Measurements from ENCODE around the gene PLOD2.

The PLOD2 gene

DNA sequence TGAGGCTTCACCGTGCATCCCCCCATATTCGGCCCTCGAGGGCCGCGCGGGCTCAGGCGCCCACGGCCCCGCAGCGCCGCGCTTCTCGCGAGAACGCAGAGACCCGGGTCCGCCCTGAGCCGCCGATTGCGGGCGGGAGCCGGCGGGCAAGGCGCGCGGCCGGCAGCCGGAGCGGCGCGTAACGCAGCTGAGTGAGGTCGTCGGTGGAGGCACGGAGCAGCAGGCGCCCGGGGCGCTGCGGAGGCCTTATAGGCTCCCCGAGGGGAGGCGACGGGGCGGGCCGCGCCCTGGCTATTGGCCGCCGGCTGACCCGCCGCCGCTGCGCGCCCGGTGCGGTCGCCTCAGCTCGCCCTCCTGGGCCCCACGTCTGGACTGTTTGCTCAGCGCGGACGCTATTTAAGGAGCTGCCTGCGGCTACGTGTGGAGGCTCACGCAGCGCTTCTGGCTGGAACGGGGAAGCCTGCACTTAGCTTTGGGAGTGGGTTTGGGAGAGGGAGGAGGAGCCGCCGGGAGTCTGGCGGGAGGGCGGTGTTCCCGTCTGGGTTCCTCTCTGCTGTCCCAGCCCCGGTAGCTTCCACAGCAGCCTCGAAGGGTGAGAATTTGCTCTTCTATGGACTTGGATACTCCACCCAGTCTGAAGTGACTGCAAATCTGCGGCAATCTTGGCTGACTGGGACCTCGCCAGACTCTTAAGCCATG is at the start of gene PLOD2:
PLOD2 (minus strand) TSS at position 221 of the 699 bp plus-strand sequence; CDS start at position 26, 195 bp downstream.
- H3K9me3 Mint-ChIP-seq, result no peaks in the 10 kb centered on the region
- ATAC-seq (replicated peaks) (peak; percentile 76 to 78), DNase-seq (peak; percentile 4)
- no peaks in the 10 kb centered on the region for H3K36me3 Mint-ChIP-seq
- H3K27me3 Mint-ChIP-seq, result peaks cover 36 to 51% of the 10 kb centered on the region in 2 donors
- H3K4me1 Mint-ChIP-seq, result peaks cover 7 to 10% of the 10 kb centered on the region in 2 donors
- H3K4me3 Mint-ChIP-seq, result peak within 1 kb of the TSS; percentile 61 to 73
- H3K27ac Mint-ChIP-seq, result no peak within 1 kb of the TSS

DNA sequence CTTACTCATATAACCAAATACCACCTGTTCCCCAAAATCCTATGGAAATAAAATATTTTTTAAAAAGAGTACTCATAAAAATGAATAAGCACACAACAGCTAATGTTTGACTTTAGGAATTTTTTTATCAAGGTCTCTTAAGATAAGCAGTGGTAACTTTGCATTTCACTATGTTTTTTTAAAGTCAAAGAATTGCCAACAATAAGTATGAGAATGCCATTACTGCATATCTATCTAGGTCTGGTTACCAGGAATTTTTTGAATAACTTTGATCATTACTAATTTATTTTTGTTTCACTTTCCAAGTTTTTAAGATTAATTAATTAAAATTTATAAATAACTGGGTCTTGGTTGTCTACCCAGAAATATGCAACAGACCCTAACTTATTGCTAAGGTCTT is 48.4 kb upstream of the PLOD2 start:
- Mint-ChIP-seq H3K4me1 (no peaks in the 10 kb centered on the region), H3K27me3 (no peaks in the 10 kb centered on the region), H3K9me3 (no peaks in the 10 kb centered on the region), H3K4me3 (no peak overlapping the region), H3K36me3 (no peaks in the 10 kb centered on the region), H3K27ac (no peak overlapping the region)
- DNase-seq (no peak), ATAC-seq (replicated peaks) (no peak)

DNA sequence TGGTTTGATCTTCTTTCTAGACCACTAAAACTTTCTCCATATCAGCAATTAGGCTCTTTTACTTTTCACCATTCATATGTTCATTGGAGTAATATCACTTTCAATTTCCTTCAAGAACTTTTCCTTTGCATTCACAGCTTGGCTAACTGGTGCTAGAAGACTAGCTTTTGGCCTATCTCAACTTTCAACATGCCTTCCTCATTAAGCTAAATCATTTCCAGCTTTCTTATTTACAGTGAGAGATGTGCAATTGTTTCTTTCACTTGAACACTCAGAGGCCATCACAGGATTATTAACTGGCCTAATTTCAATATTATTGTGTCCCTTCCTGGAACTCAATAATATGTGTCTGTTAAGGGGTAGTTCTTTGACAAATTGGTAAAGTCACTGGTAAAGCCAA is 42.8 kb upstream of the PLOD2 start:
- DNase-seq (no peak), ATAC-seq (replicated peaks) (no peak)
- H3K4me3 Mint-ChIP-seq, result no peak overlapping the region
- H3K36me3 Mint-ChIP-seq, result no peaks in the 10 kb centered on the region
- no peak overlapping the region for H3K27ac Mint-ChIP-seq
- H3K27me3 Mint-ChIP-seq, result no peaks in the 10 kb centered on the region
- no peaks in the 10 kb centered on the region for H3K9me3 Mint-ChIP-seq
- no peaks in the 10 kb centered on the region for H3K4me1 Mint-ChIP-seq

DNA sequence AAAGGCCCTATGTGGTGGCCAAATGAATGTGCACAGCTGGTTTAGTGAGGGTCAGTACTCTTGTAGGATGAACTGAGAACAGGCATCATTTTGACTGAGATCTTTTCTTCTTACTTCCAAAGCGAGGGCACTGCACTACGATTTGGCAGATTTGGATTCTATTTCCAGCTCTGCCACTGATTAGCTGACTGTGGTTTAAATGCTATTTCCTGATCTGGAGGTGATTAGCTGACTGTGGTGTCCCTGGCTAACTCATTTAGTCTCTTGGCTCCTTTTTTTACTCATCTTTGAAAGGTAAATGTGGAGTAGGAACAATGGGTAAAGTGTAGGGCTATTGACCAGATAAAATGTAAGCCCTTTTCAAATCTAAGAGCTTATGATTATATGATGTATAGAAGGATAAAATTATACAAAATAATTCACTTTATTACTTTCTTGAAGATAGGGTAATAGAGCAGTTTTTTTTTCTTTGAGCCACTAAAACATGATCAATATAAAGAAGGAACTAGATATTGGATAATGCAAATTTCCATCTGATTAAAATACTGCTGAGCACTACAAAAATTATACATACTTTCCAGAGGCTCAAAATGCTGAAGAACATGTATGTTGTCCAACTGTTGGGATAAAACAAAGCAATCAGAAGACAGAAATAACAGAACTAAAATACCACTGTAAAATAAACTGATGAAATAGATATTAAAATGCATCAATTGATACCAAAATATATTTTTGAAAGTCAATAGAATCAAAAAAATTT is 39.7 kb upstream of the PLOD2 start:
- no peaks in the 10 kb centered on the region for H3K4me1 Mint-ChIP-seq
- H3K4me3 Mint-ChIP-seq, result no peak overlapping the region
- no peak for ATAC-seq (replicated peaks)
- H3K27ac Mint-ChIP-seq, result no peak overlapping the region
- no peak for DNase-seq
- no peaks in the 10 kb centered on the region for H3K9me3 Mint-ChIP-seq
- no peaks in the 10 kb centered on the region for H3K27me3 Mint-ChIP-seq
- no peaks in the 10 kb centered on the region for H3K36me3 Mint-ChIP-seq

DNA sequence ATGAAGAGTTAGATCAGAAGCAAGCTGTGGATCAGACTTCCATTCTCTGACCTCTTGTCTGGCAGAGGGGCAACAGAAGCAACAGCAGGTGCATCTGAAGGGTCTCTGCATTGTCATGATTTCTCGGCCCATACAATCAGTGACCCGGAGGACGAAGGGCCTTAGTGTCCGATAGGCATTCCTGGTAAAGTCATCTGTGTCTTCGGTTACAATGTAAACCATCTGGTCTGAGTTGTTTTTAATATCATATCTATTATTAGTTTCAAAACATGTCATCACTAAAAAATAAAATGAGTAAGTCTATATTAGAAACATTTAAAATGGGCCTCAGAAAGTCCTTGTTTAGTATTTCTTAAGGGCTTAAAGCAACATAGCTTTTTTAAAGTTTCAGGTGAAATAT is 38.8 kb upstream of the PLOD2 start:
- no peaks in the 10 kb centered on the region for H3K27me3 Mint-ChIP-seq
- ATAC-seq (replicated peaks) (no peak), DNase-seq (no peak)
- no peak overlapping the region for H3K27ac Mint-ChIP-seq
- no peaks in the 10 kb centered on the region for H3K4me1 Mint-ChIP-seq
- H3K9me3 Mint-ChIP-seq, result no peaks in the 10 kb centered on the region
- no peaks in the 10 kb centered on the region for H3K36me3 Mint-ChIP-seq
- no peak overlapping the region for H3K4me3 Mint-ChIP-seq

DNA sequence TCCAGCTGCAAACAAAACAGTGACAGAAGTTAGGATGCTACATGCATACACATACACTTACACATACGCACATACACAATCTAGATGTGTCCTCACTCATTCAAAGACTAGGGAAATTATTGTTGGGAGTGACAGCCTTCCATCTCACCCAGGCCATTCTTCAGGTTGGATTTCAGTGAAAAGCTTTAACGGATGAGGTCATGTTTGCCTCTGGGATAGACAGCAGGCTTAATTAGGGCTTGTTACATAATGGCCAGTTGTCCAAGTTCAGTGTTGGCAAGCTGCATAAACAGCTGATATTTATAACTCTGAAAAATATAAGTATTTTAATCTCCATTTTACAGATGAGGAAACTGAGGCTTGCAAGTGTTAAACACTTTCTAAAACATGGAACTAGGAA is 35.8 kb upstream of the PLOD2 start:
- no peaks in the 10 kb centered on the region for H3K36me3 Mint-ChIP-seq
- DNase-seq (no peak), ATAC-seq (replicated peaks) (no peak)
- H3K27ac Mint-ChIP-seq, result no peak overlapping the region
- no peaks in the 10 kb centered on the region for H3K9me3 Mint-ChIP-seq
- no peaks in the 10 kb centered on the region for H3K27me3 Mint-ChIP-seq
- no peaks in the 10 kb centered on the region for H3K4me1 Mint-ChIP-seq
- no peak overlapping the region for H3K4me3 Mint-ChIP-seq

DNA sequence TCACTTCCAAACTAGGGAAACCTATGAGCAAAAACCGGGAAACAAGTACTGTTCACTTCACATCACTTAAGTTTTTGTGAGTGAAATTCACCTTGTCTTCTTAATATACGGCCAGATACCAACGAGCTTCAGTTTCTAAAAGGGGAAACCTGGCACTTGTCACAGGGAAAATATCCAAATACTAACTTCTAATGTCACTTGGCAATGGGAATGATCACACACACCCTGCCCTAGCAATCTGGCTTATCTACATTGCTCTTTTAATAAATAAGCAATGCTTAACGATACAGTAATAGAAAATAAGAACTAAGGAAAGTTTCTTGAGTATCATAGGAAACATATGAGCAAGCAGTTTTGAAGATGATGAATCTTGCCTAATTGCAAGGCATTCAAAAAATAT is 34.6 kb upstream of the PLOD2 start:
- Mint-ChIP-seq H3K4me1 (no peaks in the 10 kb centered on the region), H3K4me3 (no peak overlapping the region), H3K36me3 (no peaks in the 10 kb centered on the region), H3K27ac (no peak overlapping the region), H3K27me3 (no peaks in the 10 kb centered on the region), H3K9me3 (no peaks in the 10 kb centered on the region)
- no peak for DNase-seq
- no peak for ATAC-seq (replicated peaks)

DNA sequence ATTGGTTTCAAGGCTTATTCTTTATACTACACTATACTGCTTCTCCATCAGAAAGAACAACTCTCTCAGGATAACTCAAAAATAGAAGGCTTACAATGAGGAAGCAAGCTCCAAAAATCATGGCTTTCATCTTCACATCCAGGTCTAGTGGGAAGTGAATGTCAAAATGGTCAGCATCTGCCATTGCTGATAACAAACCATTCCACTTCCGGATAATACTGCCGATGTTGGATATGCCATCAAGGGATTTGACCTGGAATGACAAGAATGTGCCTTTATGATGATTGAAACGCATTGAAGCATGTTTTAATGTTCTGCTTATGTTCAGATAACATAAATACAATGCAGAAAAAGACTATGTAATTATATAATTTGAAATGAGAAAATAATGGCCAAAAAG is 34.0 kb upstream of the PLOD2 start:
- no peaks in the 10 kb centered on the region for H3K27me3 Mint-ChIP-seq
- DNase-seq, result no peak
- H3K4me1 Mint-ChIP-seq, result no peaks in the 10 kb centered on the region
- no peak overlapping the region for H3K4me3 Mint-ChIP-seq
- H3K27ac Mint-ChIP-seq, result no peak overlapping the region
- no peaks in the 10 kb centered on the region for H3K36me3 Mint-ChIP-seq
- no peak for ATAC-seq (replicated peaks)
- H3K9me3 Mint-ChIP-seq, result no peaks in the 10 kb centered on the region

DNA sequence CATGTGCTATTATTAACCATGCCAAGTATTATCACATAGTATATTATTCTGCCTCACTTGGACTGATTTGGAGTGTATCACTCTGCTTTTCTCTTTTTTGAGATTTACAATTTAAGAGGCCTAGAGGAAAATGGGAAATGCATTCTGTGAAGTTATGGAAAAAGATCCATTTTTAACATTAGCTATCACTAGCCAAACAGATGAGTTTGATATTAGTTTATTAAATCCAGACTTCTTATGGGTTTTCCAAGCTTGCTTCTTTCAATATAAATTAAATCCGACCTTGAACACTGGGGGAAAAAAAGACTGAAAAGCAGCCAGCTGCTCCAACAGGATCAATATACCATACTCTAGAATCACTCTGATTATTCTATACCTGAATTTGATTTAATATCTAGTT is 30.1 kb upstream of the PLOD2 start:
- H3K4me3 Mint-ChIP-seq, result no peak overlapping the region
- no peaks in the 10 kb centered on the region for H3K4me1 Mint-ChIP-seq
- H3K27ac Mint-ChIP-seq, result no peak overlapping the region
- H3K27me3 Mint-ChIP-seq, result peaks cover 0 to under 1% of the 10 kb centered on the region in 2 donors
- DNase-seq, result no peak
- no peaks in the 10 kb centered on the region for H3K9me3 Mint-ChIP-seq
- no peaks in the 10 kb centered on the region for H3K36me3 Mint-ChIP-seq
- no peak for ATAC-seq (replicated peaks)

DNA sequence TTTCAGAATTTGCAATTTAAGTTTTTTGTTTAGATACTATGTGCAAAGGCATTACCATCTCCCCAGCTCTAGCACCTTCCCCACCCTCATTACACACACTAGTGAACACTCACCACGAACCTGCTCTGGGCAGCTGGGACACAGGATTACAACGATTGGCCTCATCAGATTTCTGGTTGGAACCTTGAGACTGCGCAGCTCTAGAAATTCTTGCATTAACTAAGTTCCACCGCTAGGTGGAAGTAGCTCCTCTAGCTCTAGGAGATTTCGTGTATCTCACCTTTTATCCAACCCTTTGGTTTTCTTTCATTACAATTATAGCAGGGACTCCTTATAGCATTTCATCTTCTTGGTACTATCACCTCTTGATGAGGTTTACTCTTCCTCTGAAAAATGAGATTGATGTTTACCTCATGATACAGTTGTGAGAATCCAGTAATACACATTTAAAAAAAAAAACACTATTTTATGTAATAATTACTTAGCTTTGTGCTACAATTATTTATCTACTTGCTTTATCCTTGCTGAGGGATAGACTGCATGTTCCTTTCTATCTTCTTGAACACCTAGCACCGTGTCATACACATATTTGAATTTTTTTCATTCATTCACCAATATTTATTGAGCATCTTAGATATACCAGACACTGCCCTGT is 28.7 kb upstream of the PLOD2 start:
- Mint-ChIP-seq H3K9me3 (no peaks in the 10 kb centered on the region), H3K27ac (no peak overlapping the region), H3K4me1 (no peaks in the 10 kb centered on the region), H3K36me3 (no peaks in the 10 kb centered on the region), H3K4me3 (no peak overlapping the region), H3K27me3 (peaks cover 0 to 5% of the 10 kb centered on the region in 2 donors)
- ATAC-seq (replicated peaks) (peak; percentile 76 to 79), DNase-seq (no peak)

DNA sequence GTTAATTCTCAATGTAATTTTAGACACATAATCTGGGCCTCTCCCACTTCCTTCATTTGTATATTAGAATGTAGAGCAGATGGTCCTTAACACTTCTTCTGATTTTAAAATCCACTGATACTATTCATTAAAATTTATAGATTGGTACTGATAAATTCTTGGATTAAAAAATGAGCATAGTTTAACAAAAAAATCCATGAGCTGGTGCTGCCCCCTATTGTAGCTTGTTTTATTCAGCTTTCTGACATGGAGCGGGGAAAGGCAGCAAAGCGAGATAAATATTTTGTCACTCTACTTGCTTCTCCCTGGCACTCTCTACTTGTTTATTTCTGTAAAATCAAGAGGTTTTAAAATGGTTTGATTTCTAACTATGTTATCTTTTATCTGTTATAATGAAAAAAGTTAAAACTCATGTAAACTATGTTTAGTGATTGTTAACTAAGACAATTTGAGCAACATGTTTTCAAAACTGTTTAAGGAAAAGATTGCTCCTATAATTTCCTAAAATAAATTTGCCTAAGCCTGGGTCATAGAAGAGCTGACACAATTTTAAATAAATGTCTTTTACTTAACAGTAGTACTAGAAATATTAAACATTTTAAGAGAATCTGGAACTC is 26.5 kb upstream of the PLOD2 start:
- Mint-ChIP-seq H3K9me3 (no peaks in the 10 kb centered on the region), H3K27ac (no peak overlapping the region), H3K27me3 (peaks cover 4 to 5% of the 10 kb centered on the region in 2 donors), H3K36me3 (no peaks in the 10 kb centered on the region), H3K4me1 (no peaks in the 10 kb centered on the region), H3K4me3 (no peak overlapping the region)
- DNase-seq, result no peak
- no peak for ATAC-seq (replicated peaks)

DNA sequence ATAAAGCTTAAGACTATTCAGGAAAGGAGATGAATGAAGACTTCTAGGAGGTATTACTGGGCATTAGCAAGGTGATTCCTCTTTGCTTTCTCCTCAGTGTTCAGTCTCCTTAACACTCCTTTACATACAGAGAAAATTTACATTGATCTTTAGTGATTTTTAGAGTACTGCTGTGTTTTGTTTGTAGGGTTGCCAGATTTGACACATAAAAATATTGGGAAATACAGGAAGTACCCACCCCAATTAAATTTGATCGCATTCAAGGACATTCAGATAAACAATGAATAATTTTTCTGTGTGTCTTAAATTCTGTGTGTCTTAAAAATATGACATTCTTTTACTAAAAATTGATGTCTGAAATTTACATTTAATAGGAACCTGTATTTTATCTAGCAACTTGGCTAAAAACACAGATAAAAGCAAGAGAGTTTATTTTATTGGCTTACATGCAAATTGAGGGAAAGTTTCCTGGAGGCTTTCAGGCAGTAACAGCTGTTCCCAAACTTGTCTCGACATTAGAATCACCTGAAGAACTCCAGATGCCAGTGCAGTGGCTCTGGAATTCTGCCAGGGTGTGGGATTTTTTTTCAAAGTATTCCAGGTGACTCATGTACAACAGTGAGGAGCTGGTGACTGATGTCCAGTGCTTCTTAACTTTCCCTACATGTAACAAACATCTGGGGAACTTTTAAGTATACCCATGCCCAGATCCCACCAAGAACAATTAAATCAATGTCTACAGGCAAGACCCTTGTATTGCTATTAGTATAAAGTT is 23.4 kb upstream of the PLOD2 start:
- H3K4me3 Mint-ChIP-seq, result no peak overlapping the region
- H3K27ac Mint-ChIP-seq, result no peak overlapping the region
- no peaks in the 10 kb centered on the region for H3K36me3 Mint-ChIP-seq
- H3K27me3 Mint-ChIP-seq, result peaks cover 4 to 5% of the 10 kb centered on the region in 2 donors
- peaks cover 0 to 2% of the 10 kb centered on the region in 2 donors for H3K9me3 Mint-ChIP-seq
- no peak for DNase-seq
- H3K4me1 Mint-ChIP-seq, result no peaks in the 10 kb centered on the region
- no peak for ATAC-seq (replicated peaks)

DNA sequence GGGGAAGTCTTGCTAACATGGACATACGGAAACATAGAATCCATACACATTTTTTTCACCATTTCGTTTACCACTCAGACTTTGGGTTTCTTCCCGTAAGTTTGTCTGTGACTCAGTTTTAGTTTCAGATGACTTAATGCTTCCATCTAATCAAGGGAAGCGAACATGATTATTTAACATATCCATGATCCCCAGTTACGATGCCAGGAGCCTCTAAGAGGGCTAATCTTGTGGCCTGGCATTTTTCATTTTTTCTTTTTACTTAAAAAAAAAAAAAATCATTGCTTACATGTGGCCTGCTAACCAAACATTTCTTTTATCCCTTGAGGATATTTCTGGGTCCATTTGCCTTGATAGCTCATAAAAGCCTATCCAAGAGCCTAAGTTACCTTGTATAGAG is 20.2 kb upstream of the PLOD2 start:
- Mint-ChIP-seq H3K36me3 (no peaks in the 10 kb centered on the region), H3K9me3 (peaks cover 0 to 2% of the 10 kb centered on the region in 2 donors), H3K4me1 (no peaks in the 10 kb centered on the region), H3K4me3 (no peak overlapping the region), H3K27ac (no peak overlapping the region), H3K27me3 (peaks cover 4 to 9% of the 10 kb centered on the region in 2 donors)
- no peak for ATAC-seq (replicated peaks)
- no peak for DNase-seq

DNA sequence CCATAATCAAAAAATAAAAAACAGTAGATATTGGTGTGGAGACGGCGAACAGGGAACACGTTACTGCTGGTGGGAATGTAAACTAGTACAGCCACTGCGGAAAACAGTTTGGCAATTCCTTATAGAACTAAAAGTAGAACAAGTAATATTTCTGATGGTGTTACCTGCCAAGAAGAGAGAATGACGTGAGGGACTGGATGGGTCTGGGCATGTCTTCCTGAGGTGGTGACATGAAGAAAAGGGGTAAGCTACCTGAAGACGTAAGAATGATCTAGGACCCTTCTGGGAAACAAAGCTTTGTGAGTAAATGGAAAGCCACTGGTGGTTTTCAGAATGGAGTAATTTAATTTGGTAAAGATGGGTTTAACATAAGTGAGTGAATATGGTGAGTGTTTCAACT is 19.4 kb upstream of the PLOD2 start:
- Mint-ChIP-seq H3K27me3 (peaks cover 4% of the 10 kb centered on the region in 2 donors), H3K4me1 (no peaks in the 10 kb centered on the region), H3K9me3 (peaks cover 0 to 2% of the 10 kb centered on the region in 2 donors), H3K27ac (no peak overlapping the region), H3K4me3 (no peak overlapping the region), H3K36me3 (no peaks in the 10 kb centered on the region)
- no peak for DNase-seq
- ATAC-seq (replicated peaks), result no peak
